ENCODE results near the gene EFHC1.

DNA sequence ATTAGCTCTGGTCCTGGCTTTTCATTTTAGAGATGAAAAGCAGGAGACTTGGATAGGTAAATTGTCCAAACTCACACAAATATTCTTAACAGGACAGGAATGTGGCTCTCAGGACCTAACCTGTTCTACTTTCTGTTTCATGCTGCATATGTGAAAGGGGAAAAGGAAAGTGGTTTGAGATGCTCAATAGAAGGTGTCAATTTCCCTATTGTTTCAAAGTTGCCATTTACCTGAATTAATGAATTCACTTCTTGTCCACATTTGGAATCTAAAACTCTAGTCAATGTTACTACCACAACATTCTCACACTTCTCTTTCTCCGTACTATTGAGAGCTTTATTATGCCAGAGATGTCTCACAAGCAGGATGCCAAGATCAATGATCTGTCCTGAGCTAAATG is 4.8 kb upstream of the EFHC1 start:
- TF ChIP-seq CREB1 (CRISPR knock-in tag; IDR thresholded peaks at IDR 0.05; ENCODE audit: low read depth) (no peak), EZH2 (IDR thresholded peaks at IDR 0.05; ENCODE audit: low read depth, unreplicated experiment) (no peak), POLR2AphosphoS5 (IDR thresholded peaks at IDR 0.05; ENCODE audit: low read depth) (no peak), STAT1 (IDR thresholded peaks at IDR 0.05; ENCODE audit: unreplicated experiment) (no peak), ZNF114 (CRISPR knock-in tag; IDR thresholded peaks at IDR 0.05) (no peak), ZNF331 (CRISPR knock-in tag; IDR thresholded peaks at IDR 0.05; ENCODE audit: low read depth) (no peak), NANOG (IDR thresholded peaks at IDR 0.05; ENCODE audit: borderline replicate concordance) (no peak), JUNB (IDR thresholded peaks at IDR 0.05; ENCODE audit: unreplicated experiment) (no peak), EZH2phosphoT487 (IDR thresholded peaks at IDR 0.05; ENCODE audit: unreplicated experiment) (no peak)
- TF ChIP-seq, protein P1, sequence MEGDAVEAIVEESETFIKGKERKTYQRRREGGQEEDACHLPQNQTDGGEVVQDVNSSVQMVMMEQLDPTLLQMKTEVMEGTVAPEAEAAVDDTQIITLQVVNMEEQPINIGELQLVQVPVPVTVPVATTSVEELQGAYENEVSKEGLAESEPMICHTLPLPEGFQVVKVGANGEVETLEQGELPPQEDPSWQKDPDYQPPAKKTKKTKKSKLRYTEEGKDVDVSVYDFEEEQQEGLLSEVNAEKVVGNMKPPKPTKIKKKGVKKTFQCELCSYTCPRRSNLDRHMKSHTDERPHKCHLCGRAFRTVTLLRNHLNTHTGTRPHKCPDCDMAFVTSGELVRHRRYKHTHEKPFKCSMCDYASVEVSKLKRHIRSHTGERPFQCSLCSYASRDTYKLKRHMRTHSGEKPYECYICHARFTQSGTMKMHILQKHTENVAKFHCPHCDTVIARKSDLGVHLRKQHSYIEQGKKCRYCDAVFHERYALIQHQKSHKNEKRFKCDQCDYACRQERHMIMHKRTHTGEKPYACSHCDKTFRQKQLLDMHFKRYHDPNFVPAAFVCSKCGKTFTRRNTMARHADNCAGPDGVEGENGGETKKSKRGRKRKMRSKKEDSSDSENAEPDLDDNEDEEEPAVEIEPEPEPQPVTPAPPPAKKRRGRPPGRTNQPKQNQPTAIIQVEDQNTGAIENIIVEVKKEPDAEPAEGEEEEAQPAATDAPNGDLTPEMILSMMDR (conservative IDR thresholded peaks at IDR 0.05; ENCODE audit: low read depth in 2 of 2): no peak
- TF ChIP-seq, protein P2, sequence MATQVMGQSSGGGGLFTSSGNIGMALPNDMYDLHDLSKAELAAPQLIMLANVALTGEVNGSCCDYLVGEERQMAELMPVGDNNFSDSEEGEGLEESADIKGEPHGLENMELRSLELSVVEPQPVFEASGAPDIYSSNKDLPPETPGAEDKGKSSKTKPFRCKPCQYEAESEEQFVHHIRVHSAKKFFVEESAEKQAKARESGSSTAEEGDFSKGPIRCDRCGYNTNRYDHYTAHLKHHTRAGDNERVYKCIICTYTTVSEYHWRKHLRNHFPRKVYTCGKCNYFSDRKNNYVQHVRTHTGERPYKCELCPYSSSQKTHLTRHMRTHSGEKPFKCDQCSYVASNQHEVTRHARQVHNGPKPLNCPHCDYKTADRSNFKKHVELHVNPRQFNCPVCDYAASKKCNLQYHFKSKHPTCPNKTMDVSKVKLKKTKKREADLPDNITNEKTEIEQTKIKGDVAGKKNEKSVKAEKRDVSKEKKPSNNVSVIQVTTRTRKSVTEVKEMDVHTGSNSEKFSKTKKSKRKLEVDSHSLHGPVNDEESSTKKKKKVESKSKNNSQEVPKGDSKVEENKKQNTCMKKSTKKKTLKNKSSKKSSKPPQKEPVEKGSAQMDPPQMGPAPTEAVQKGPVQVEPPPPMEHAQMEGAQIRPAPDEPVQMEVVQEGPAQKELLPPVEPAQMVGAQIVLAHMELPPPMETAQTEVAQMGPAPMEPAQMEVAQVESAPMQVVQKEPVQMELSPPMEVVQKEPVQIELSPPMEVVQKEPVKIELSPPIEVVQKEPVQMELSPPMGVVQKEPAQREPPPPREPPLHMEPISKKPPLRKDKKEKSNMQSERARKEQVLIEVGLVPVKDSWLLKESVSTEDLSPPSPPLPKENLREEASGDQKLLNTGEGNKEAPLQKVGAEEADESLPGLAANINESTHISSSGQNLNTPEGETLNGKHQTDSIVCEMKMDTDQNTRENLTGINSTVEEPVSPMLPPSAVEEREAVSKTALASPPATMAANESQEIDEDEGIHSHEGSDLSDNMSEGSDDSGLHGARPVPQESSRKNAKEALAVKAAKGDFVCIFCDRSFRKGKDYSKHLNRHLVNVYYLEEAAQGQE (IDR thresholded peaks at IDR 0.05; ENCODE audit: unreplicated experiment): no peak
- TF ChIP-seq, protein P3, sequence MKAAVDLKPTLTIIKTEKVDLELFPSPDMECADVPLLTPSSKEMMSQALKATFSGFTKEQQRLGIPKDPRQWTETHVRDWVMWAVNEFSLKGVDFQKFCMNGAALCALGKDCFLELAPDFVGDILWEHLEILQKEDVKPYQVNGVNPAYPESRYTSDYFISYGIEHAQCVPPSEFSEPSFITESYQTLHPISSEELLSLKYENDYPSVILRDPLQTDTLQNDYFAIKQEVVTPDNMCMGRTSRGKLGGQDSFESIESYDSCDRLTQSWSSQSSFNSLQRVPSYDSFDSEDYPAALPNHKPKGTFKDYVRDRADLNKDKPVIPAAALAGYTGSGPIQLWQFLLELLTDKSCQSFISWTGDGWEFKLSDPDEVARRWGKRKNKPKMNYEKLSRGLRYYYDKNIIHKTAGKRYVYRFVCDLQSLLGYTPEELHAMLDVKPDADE (IDR thresholded peaks at IDR 0.05): no peak

Data from GM23338 (cell line).